HepG2 (cell line): ENCODE results near the gene SPNS3. TPM values are rescaled to one million over a fixed set of nuclear protein-coding genes. Genes with fewer than 3 reads are reported as not detected.

ENCODE experiments used
- ATAC-seq: fragments of 200-7000 bp; cut with Tn5 transposase; 3 replicates; pipeline ENCODE4 v1.9.1; 2020; ENCODE audit warnings: mild to moderate bottlenecking, moderate library complexity
- BruUV-seq: library from RNA; stranded (reverse); fragments of 400-500 nt; replicated peaks from 2 replicates; lab custom pipeline; 2021; lab: Mats Ljungman, UMichigan
- CTCF ChIA-PET: fragments of 300-600 bp; formaldehyde crosslinking; extraction: SDS; loops from one replicate; lab custom pipeline; 2021; ENCODE audit warnings: low total read pairs, inconsistent platforms, low intra/inter-chr PET ratio; lab: Yijun Ruan, JAX
- POLR2A ChIA-PET: fragments of 350-600 bp; sonication (Branson Sonifier 250); formaldehyde crosslinking; loops from one replicate; lab custom pipeline; 2020; ENCODE audit warnings: antibody characterized with exemption, inconsistent platforms; lab: Yijun Ruan, JAX
- DNase-seq: peaks from one replicate; pipeline ENCODE4 v3.0.0-alpha.2; 2015; ENCODE audit warnings: low spot score
- FAIRE-seq: peaks from 3 replicates; lab custom pipeline; 2011; peaks lifted over from hg19 to GRCh38; lab: Jason Lieb, UNC
- H2AFZ ChIP-seq: one replicate; pipeline ENCODE4 v1.6.1; 2011; ENCODE audit warnings: low read length, inconsistent platforms
- H3K27ac ChIP-seq: fragments of 300-600 bp; 3 replicates; pipeline ENCODE4 v1.8.0; 2011; ENCODE audit warnings: mixed run types, mild to moderate bottlenecking, mixed read lengths, low read length, inconsistent platforms; ENCODE audit not compliant: insufficient read depth; ENCODE audit errors: extremely low read length
- H3K27me3 ChIP-seq, 2 experiments: fragments of 200-600 bp in 1 of 2; 2 replicates in 1 of 2; 3 replicates in 1 of 2; pipeline versions ENCODE4 v1.6.0 to v1.8.0; 2011; ENCODE audit warnings: low read length in 2 of 2, mild to moderate bottlenecking in 2 of 2, moderate library complexity in 2 of 2, inconsistent platforms in 1 of 2; ENCODE audit not compliant: insufficient read depth in 2 of 2, control insufficient read depth in 1 of 2
- H3K36me3 ChIP-seq, 2 experiments: fragments of 200-600 bp in 1 of 2; replicated peaks in 1 of 2; 2 replicates in 1 of 2; 3 replicates in 1 of 2; pipeline versions ENCODE4 v1.5.1 to v1.8.0; 2011; ENCODE audit warnings: low read length in 2 of 2, inconsistent platforms in 1 of 2; ENCODE audit not compliant: insufficient read depth in 2 of 2, control insufficient read depth in 1 of 2
- H3K4me1 ChIP-seq: 2 replicates; pipeline ENCODE4 v1.5.1; 2012; ENCODE audit warnings: low read length, inconsistent platforms; ENCODE audit not compliant: insufficient read depth
- H3K4me2 ChIP-seq: 2 replicates; pipeline ENCODE4 v1.6.0; 2011; ENCODE audit warnings: low read depth, low read length, inconsistent platforms
- H3K4me3 ChIP-seq, 3 experiments: fragments of 200-600 bp in 1 of 3; sonication (generic), shearing (Covaris generic) in 1 of 3; replicated peaks in 1 of 3; 2 replicates each; pipeline ENCODE4 v1.5.1; 2011 to 2016; ENCODE audit warnings: low read length in 3 of 3, inconsistent platforms in 2 of 3, low read depth in 2 of 3, mild to moderate bottlenecking in 2 of 3, control low read depth in 1 of 3, mixed read lengths in 1 of 3; ENCODE audit not compliant: insufficient read depth in 1 of 3
- H3K79me2 ChIP-seq: one replicate; pipeline ENCODE4 v1.6.1; 2011; ENCODE audit warnings: low read length, inconsistent platforms; ENCODE audit not compliant: insufficient read depth
- H3K9ac ChIP-seq: 2 replicates; pipeline ENCODE4 v1.6.0; 2011; ENCODE audit warnings: mild to moderate bottlenecking, low read depth, low read length, inconsistent platforms; ENCODE audit not compliant: insufficient read depth
- H3K9me3 ChIP-seq: 2 replicates; pipeline ENCODE4 v1.5.1; 2012; ENCODE audit warnings: mild to moderate bottlenecking, low read length
- H4K20me1 ChIP-seq: 2 replicates; pipeline ENCODE4 v1.6.0; 2011; ENCODE audit warnings: inconsistent platforms, mild to moderate bottlenecking, low read length, moderate library complexity; ENCODE audit not compliant: insufficient read depth
- CREB1 ChIP-seq, 2 experiments: fragments of 450-650 bp in 1 of 2; IDR thresholded peaks; 2 replicates each; pipeline ENCODE4 v1.6.1; 2016 to 2017; ENCODE audit warnings: control low read depth in 1 of 2, mild to moderate bottlenecking in 1 of 2, missing compliant biosample characterization in 1 of 2, missing genetic modification characterization in 1 of 2
- HMG20B ChIP-seq: conservative IDR thresholded peaks from 2 replicates; pipeline ENCODE4 v1.6.1; 2016; ENCODE audit warnings: missing genetic modification reagents, missing compliant biosample characterization
- HNRNPK ChIP-seq: fragments of 200-400 bp; formaldehyde crosslinking; IDR thresholded peaks from 2 replicates; pipeline ENCODE4 v1.6.1; 2018; ENCODE audit warnings: low read length, low read depth, moderate library complexity, mild to moderate bottlenecking; ENCODE audit not compliant: poor library complexity, severe bottlenecking
- HOXA7 ChIP-seq: sonication (generic); formaldehyde crosslinking; IDR thresholded peaks from 2 replicates; pipeline ENCODE4 v1.8.1; 2022; ENCODE audit warnings: mild to moderate bottlenecking, missing genetic modification reagents, moderate library complexity
- MBD4 ChIP-seq: IDR thresholded peaks from 2 replicates; pipeline ENCODE4 v1.6.1; 2012; ENCODE audit warnings: low read length, inconsistent platforms, borderline replicate concordance
- NCOR1 ChIP-seq: fragments of 200-600 bp; sonication (generic); IDR thresholded peaks from 2 replicates; pipeline ENCODE4 v1.7.0; 2017; ENCODE audit warnings: antibody characterized with exemption, low read length, borderline replicate concordance
- SAFB2 ChIP-seq: sonication (generic); formaldehyde crosslinking; IDR thresholded peaks from 2 replicates; pipeline ENCODE4 v1.5.1; 2020; ENCODE audit warnings: missing genetic modification reagents, low read depth, mild to moderate bottlenecking, borderline replicate concordance
- SPEN ChIP-seq: sonication (generic); formaldehyde crosslinking; IDR thresholded peaks from 2 replicates; pipeline ENCODE4 v1.5.1; 2020; ENCODE audit warnings: low read depth, mild to moderate bottlenecking, missing genetic modification reagents
- ZC3H13 ChIP-seq: sonication (generic); formaldehyde crosslinking; IDR thresholded peaks from 2 replicates; pipeline ENCODE4 v1.8.1; 2023; ENCODE audit warnings: mild to moderate bottlenecking, missing genetic modification reagents, moderate library complexity
- ZNF350 ChIP-seq: sonication (generic); formaldehyde crosslinking; IDR thresholded peaks from 2 replicates; pipeline ENCODE4 v1.4.0; 2020; ENCODE audit warnings: mild to moderate bottlenecking, low read depth, missing genetic modification reagents, borderline replicate concordance
- ZNF382 ChIP-seq: sonication (generic); formaldehyde crosslinking; IDR thresholded peaks from 2 replicates; pipeline ENCODE4 v1.5.0; 2020; ENCODE audit warnings: missing genetic modification reagents, mild to moderate bottlenecking, borderline replicate concordance
- ZNF430 ChIP-seq: sonication (generic); formaldehyde crosslinking; IDR thresholded peaks from 2 replicates; pipeline ENCODE4 v1.9.0; 2021; ENCODE audit warnings: mild to moderate bottlenecking, missing genetic modification reagents
- ZNF781 ChIP-seq: sonication (generic); formaldehyde crosslinking; IDR thresholded peaks from 2 replicates; pipeline ENCODE4 v1.5.1; 2020; ENCODE audit warnings: borderline replicate concordance, mild to moderate bottlenecking, missing genetic modification reagents; ENCODE audit errors: not compliant biosample characterization
- WGBS: methylation state at CpG from one replicate; pipeline ENCODE4 v1.1.6; 2017; ENCODE audit warnings: low lambda C conversion rate; 5-methylcytosine and 5-hydroxymethylcytosine counted together
- in situ Hi-C: cut with HindIII; loops from 2 replicates; pipeline ENCODE4 v1.10.0; 2017; ENCODE audit warnings: low pct_unique_long_range_greater_than_20kb; ENCODE audit not compliant: extremely low pct_ligation_motif_present
- intact Hi-C: fragments of 100-400 bp; cut with micrococcal nuclease; formaldehyde crosslinking; loops from one replicate; pipeline ENCODE4 v1.10.0; 2022; ENCODE audit not compliant: unreplicated experiment
- polyA plus RNA-seq, 8 experiments: library from polyadenylated mRNA; depleted of rRNA in 3 of 8; stranded (reverse) in 7 of 8; unstranded in 1 of 8; fragments of >200 nt; fragmentation: Illumina TruSeq in 4 of 8; extraction: Trizol in 4 of 8; gene quantifications; 2 replicates each; pipeline versions ENCODE4 v1.2.1 to v1.2.3, GENCODE V29; 2011 to 2016; ENCODE audit warnings: low read depth in 4 of 8, missing spikeins in 1 of 8, mixed read lengths in 1 of 8; ENCODE audit not compliant: insufficient read depth in 1 of 8
- total RNA-seq, 5 experiments: library from RNA; depleted of rRNA; stranded (reverse); fragments of >200 nt; fragmentation: Illumina TruSeq; extraction: Trizol; gene quantifications; 2 replicates each; pipeline ENCODE4 v1.2.3, GENCODE V29; 2016; ENCODE audit warnings: low read depth in 1 of 5
- TF ChIP-seq, protein P1 (sequence below): sonication (generic); formaldehyde crosslinking; IDR thresholded peaks from 2 replicates; pipeline ENCODE4 v1.9.0; 2022; ENCODE audit warnings: low read depth, missing genetic modification reagents

SPNS3 gene
- total and polyA plus RNA-seq, 2 of the 13 experiments (the other 11 are each of a cell fraction or from before 2014, with no cell fraction given) = not detected

DNA sequence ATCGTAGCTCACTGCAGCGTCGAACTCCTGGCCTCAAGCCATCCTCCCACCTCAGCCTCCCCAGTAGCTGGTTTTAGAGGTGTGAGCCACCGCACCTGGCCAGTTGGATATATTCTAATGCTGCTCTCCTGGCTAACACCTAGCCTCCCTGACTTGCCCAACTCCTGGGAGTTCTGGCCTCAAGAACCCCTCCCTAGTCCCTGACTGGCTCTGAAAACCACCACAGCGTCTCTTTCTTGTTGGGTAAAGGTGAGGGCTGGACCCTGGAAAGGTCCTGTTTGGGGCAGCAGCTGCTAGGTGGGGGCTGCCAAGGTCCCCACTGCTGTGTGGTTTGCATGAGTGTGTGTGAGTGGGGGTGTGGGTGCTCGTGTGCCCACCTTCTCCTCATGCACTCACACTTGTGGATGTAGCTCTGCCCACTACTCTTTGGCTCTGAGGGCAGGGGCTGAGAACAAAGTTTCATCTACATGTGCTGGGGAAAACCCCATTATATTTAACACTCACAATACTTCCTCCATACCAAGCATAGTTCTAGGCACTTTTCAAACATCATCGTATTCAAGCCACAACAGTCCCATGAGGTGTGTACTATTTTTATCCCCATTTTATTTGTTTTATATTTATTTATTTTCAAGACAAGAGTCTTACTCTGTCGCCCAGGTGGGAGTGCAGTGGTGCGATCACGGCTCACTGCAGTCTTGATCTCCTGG is 7.1 kb upstream of the SPNS3 start:
- intact Hi-C loops = no loop called here

DNA sequence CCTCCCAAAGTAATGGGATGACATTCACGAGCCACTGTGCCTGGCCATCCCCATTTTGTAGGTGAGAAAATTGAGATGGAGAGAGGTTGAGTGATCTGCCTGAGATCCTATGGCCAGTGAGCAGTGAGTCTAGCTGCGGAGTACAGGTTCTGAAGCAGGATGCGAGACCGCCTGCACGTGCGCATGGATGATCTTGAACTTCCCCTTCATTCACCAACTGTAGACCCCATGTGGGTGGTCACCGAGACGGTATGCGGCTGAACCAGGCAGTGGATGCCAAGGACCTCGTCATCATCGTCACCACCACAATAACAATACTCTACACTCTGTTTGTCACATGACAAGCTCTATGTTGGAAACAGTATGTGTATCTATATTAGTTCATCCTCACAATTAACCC is 6.2 kb upstream of the SPNS3 start:
- no peak for DNase-seq
- no peak for FAIRE-seq
- Histone ChIP-seq H3K4me1 (no peaks in the 10 kb centered on the region), H3K36me3 (no peaks in the 10 kb centered on the region), H3K27me3 (no peaks in the 10 kb centered on the region), H3K27ac (no peak overlapping the region), H3K4me2 (no peak overlapping the region), H3K4me3 (no peak overlapping the region), H4K20me1 (no peaks in the 10 kb centered on the region), H3K9ac (no peak overlapping the region), H3K9me3 (no peaks in the 10 kb centered on the region), H2AFZ (no peak overlapping the region), H3K79me2 (no peaks in the 10 kb centered on the region)
- ATAC-seq = no peak
- CTCF ChIA-PET = no interaction called here
- WGBS = 81% methylated on average over 10 of the region's 11 CpGs
- no TSS peak for BruUV-seq
- in situ Hi-C loops = no loop called here
- POLR2A ChIA-PET = no interaction called here
- intact Hi-C loops = no loop called here
- TF ChIP-seq MBD4 (no peak), ZNF781 (no peak), ZNF382 (CRISPR knock-in tag) (no peak), CREB1 (IDR thresholded peaks at IDR 0.05) (peak; percentile 54), CREB1 (CRISPR knock-in tag; IDR thresholded peaks at IDR 0.05) (no peak), ZNF430 (no peak)
- TF ChIP-seq, protein P1, sequence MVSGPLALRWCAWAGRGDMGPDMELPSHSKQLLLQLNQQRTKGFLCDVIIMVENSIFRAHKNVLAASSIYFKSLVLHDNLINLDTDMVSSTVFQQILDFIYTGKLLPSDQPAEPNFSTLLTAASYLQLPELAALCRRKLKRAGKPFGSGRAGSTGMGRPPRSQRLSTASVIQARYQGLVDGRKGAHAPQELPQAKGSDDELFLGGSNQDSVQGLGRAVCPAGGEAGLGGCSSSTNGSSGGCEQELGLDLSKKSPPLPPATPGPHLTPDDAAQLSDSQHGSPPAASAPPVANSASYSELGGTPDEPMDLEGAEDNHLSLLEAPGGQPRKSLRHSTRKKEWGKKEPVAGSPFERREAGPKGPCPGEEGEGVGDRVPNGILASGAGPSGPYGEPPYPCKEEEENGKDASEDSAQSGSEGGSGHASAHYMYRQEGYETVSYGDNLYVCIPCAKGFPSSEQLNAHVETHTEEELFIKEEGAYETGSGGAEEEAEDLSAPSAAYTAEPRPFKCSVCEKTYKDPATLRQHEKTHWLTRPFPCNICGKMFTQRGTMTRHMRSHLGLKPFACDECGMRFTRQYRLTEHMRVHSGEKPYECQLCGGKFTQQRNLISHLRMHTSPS (CRISPR knock-in tag) = no peak

More for the DNA sequence above, 7.1 kb upstream of the SPNS3 start:
- Histone ChIP-seq H3K4me1 (no peaks in the 10 kb centered on the region), H3K9ac (no peak overlapping the region), H3K9me3 (no peaks in the 10 kb centered on the region), H4K20me1 (no peaks in the 10 kb centered on the region), H2AFZ (no peak overlapping the region), H3K4me2 (no peak overlapping the region), H3K27ac (no peak overlapping the region), H3K4me3 (no peak overlapping the region), H3K36me3 (no peaks in the 10 kb centered on the region), H3K27me3 (no peaks in the 10 kb centered on the region), H3K79me2 (no peaks in the 10 kb centered on the region)
- DNase-seq = no peak
- BruUV-seq = no TSS peak
- ChIA-PET CTCF (no interaction called here), POLR2A (no interaction called here)
- WGBS = 40% methylated on average over 10 of the region's 10 CpGs
- TF ChIP-seq NCOR1 (no peak), ZC3H13 (no peak), SAFB2 (CRISPR knock-in tag) (no peak), HNRNPK (no peak), SPEN (no peak), ZNF350 (CRISPR knock-in tag) (no peak), HMG20B (CRISPR knock-in tag) (no peak), HOXA7 (no peak), ZNF382 (CRISPR knock-in tag) (no peak)
- FAIRE-seq = no peak
- in situ Hi-C loops = no loop called here
- ATAC-seq = no peak
